PFSK-1 (cell line): ENCODE data around the gene OR2J1.

ENCODE experiments used
- FOXP2 ChIP-seq: optimal IDR thresholded peaks from 2 replicates; pipeline ENCODE3; 2011; ENCODE audit warnings: borderline replicate concordance, control low read depth, inconsistent platforms; ENCODE audit not compliant: insufficient read depth; ENCODE audit errors: extremely low read length, extremely low read depth
- POLR2AphosphoS5 ChIP-seq: IDR thresholded peaks from 2 replicates; pipeline ENCODE4 v1.6.1; 2012; ENCODE audit warnings: low read depth, mild to moderate bottlenecking, control low read depth, low read length, moderate library complexity
- SIN3A ChIP-seq: IDR thresholded peaks from 2 replicates; pipeline ENCODE4 v1.6.1; 2012; ENCODE audit warnings: mild to moderate bottlenecking, low read length, moderate library complexity, borderline replicate concordance; ENCODE audit not compliant: insufficient read depth
- TAF1 ChIP-seq: IDR thresholded peaks from 2 replicates; pipeline ENCODE4 v1.6.1; 2012; ENCODE audit warnings: low read length, control low read depth, borderline replicate concordance; ENCODE audit not compliant: insufficient read depth
- TF ChIP-seq, protein P1 (sequence below), 2 experiments: IDR thresholded peaks; 2 replicates each; pipeline versions ENCODE4 v1.6.1 to v1.8.0; 2011 to 2012; ENCODE audit warnings: low read depth in 2 of 2, low read length in 2 of 2, control low read depth in 1 of 2, inconsistent platforms in 1 of 2, mild to moderate bottlenecking in 1 of 2, moderate library complexity in 1 of 2; ENCODE audit not compliant: insufficient read depth in 1 of 2

OR2J1 gene

DNA sequence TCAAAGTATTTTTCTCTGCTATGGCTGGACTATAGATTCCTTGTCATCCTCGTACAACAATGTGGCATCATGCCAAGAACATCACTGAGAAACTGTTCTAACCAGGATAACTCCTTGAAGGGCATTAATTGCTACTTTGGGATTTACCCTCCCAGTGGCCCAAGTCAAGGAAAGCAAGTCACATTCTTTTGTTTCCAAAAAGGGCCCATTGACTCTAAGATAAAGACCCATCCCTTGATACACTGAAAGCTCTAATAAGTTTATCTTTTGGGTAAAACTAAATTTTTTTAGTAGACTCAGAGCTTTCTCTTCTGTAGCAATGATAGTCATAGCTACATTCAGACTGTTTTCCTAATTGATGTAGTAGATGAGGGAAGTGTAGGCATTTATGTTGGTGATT is 8.5 kb downstream of the OR2J1 start, which contains the start of gene OR2J3:
Gene OR2J3, plus strand, starts transcription at position 301 of the 400 bp plus-strand sequence. CDS start 3,833 bp downstream, outside the sequence.
- TF ChIP-seq SIN3A (no peak), FOXP2 (no peak), POLR2AphosphoS5 (no peak), TAF1 (no peak)
- TF ChIP-seq, protein P1, sequence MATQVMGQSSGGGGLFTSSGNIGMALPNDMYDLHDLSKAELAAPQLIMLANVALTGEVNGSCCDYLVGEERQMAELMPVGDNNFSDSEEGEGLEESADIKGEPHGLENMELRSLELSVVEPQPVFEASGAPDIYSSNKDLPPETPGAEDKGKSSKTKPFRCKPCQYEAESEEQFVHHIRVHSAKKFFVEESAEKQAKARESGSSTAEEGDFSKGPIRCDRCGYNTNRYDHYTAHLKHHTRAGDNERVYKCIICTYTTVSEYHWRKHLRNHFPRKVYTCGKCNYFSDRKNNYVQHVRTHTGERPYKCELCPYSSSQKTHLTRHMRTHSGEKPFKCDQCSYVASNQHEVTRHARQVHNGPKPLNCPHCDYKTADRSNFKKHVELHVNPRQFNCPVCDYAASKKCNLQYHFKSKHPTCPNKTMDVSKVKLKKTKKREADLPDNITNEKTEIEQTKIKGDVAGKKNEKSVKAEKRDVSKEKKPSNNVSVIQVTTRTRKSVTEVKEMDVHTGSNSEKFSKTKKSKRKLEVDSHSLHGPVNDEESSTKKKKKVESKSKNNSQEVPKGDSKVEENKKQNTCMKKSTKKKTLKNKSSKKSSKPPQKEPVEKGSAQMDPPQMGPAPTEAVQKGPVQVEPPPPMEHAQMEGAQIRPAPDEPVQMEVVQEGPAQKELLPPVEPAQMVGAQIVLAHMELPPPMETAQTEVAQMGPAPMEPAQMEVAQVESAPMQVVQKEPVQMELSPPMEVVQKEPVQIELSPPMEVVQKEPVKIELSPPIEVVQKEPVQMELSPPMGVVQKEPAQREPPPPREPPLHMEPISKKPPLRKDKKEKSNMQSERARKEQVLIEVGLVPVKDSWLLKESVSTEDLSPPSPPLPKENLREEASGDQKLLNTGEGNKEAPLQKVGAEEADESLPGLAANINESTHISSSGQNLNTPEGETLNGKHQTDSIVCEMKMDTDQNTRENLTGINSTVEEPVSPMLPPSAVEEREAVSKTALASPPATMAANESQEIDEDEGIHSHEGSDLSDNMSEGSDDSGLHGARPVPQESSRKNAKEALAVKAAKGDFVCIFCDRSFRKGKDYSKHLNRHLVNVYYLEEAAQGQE (IDR thresholded peaks at IDR 0.05; ENCODE audit: insufficient read depth in 1 of 2, low read depth in 2 of 2, low read length in 2 of 2) = no peak

DNA sequence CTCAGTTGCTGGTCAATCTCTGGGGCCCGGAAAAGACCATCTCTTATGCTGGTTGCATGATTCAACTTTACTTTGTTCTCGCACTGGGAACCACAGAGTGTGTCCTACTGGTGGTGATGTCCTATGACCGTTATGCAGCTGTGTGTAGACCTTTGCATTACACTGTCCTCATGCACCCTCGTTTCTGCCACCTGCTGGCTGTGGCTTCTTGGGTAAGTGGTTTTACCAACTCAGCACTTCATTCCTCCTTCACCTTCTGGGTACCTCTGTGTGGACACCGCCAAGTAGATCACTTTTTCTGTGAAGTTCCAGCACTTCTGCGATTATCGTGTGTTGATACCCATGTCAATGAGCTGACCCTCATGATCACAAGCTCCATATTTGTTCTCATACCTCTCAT is 12.8 kb downstream of the OR2J1 start:
- TF ChIP-seq TAF1 = no peak
- TF ChIP-seq POLR2AphosphoS5 = no peak
- TF ChIP-seq FOXP2 = no peak
- no peak for TF ChIP-seq SIN3A
- TF ChIP-seq, protein P1 (IDR thresholded peaks at IDR 0.05; ENCODE audit: insufficient read depth in 1 of 2, low read depth in 2 of 2, low read length in 2 of 2) = no peak

GRCh38 chr6:29129326-29130012 is 30.2 kb downstream of the OR2J1 start:
- TF ChIP-seq FOXP2 = no peak
- no peak for TF ChIP-seq SIN3A
- TF ChIP-seq TAF1 = no peak

DNA sequence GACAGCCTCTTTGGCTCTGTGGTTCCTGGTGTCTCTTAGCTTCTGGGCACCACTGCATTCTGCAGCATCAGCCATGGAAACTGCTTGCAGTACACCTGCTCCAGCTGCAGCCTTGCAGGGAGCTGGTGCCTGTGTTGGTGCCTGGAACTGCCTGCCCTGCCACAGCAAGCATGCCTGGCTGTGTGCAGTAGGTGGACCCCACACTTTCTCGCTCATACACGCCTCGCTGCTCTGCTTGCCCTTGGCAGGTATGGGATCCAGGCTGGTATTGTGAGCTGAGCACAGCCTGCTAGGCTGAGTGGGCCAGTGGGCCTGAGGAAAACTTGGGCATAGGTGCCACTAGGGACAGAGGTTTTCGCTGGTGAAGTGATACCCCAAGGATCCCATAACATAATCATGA is 31.4 kb downstream of the OR2J1 start:
- TF ChIP-seq FOXP2 (no peak), TAF1 (no peak), POLR2AphosphoS5 (no peak), SIN3A (no peak)
- TF ChIP-seq, protein P1 (IDR thresholded peaks at IDR 0.05; ENCODE audit: insufficient read depth in 1 of 2, low read depth in 2 of 2, low read length in 2 of 2) = no peak

- TF ChIP-seq, protein P1 (IDR thresholded peaks at IDR 0.05; ENCODE audit: insufficient read depth in 1 of 2, low read depth in 2 of 2, low read length in 2 of 2) = no peak
- no peak for TF ChIP-seq FOXP2
- no peak for TF ChIP-seq POLR2AphosphoS5
- TF ChIP-seq TAF1 = no peak
- TF ChIP-seq SIN3A = no peak
These were observed 32.4 kb downstream of the OR2J1 start for GRCh38 chr6:29131691-29132090.
